IPS-20b (cell line): ENCODE data around the gene SAPCD2.
"Not testable (repeated sequence)": the region's sequence is repeated elsewhere in the genome, so short reads cannot be mapped to it uniquely, and the experiment has no call there.

Source experiments
- H3K27ac ChIP-seq: one replicate; pipeline ENCODE4 v1.5.1; 2013; ENCODE audit warnings: low read length
- H3K27me3 ChIP-seq: 2 replicates; pipeline ENCODE4 v1.6.1; 2013; ENCODE audit warnings: mild to moderate bottlenecking, low read length, inconsistent platforms; ENCODE audit not compliant: insufficient read depth
- H3K36me3 ChIP-seq: 2 replicates; pipeline ENCODE4 v1.6.1; 2013; ENCODE audit warnings: low read depth, mild to moderate bottlenecking, inconsistent platforms, low read length, moderate library complexity; ENCODE audit not compliant: insufficient read depth
- H3K4me1 ChIP-seq: 2 replicates; pipeline ENCODE4 v1.6.1; 2013; ENCODE audit warnings: mild to moderate bottlenecking, control low read depth, inconsistent platforms, low read length, moderate library complexity; ENCODE audit not compliant: insufficient read depth
- H3K4me3 ChIP-seq: 2 replicates; pipeline ENCODE4 v1.5.1; 2013; ENCODE audit warnings: mild to moderate bottlenecking, low read length, inconsistent platforms
- H3K9ac ChIP-seq: 2 replicates; pipeline ENCODE4 v1.6.1; 2013; ENCODE audit warnings: low read depth, mild to moderate bottlenecking, inconsistent platforms, low read length, moderate library complexity
- H3K9me3 ChIP-seq: 2 replicates; pipeline ENCODE4 v1.6.1; 2013; ENCODE audit warnings: mild to moderate bottlenecking, low read depth, low read length, inconsistent platforms; ENCODE audit not compliant: insufficient read depth

Gene SAPCD2

DNA sequence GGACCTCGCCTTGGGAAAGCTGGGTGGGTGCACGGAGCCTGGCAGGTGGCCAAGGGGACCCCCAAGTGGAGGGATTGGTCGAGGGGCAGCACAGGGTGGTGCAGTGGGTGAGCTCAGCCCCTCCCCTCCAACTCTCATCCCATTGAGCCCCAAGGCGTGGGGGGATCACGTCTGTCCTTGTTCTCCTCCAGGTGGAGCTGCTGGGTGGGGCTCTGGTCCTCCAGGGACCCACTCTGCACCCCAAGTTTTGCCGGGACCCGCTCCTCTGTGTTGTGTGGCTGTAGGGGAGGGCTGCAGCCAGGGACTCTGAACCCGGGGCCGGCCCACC is 34.9 kb downstream of the SAPCD2 start:
- H3K9ac ChIP-seq, result no peak overlapping the region
- H3K4me1 ChIP-seq, result no peaks in the 10 kb centered on the region
- no peaks in the 10 kb centered on the region for H3K9me3 ChIP-seq
- H3K27me3 ChIP-seq, result peaks cover 8% of the 10 kb centered on the region; the same call in 1 of the 2 replicates
- H3K4me3 ChIP-seq, result no peak overlapping the region
- no peaks in the 10 kb centered on the region for H3K36me3 ChIP-seq
- no peak overlapping the region for H3K27ac ChIP-seq

DNA sequence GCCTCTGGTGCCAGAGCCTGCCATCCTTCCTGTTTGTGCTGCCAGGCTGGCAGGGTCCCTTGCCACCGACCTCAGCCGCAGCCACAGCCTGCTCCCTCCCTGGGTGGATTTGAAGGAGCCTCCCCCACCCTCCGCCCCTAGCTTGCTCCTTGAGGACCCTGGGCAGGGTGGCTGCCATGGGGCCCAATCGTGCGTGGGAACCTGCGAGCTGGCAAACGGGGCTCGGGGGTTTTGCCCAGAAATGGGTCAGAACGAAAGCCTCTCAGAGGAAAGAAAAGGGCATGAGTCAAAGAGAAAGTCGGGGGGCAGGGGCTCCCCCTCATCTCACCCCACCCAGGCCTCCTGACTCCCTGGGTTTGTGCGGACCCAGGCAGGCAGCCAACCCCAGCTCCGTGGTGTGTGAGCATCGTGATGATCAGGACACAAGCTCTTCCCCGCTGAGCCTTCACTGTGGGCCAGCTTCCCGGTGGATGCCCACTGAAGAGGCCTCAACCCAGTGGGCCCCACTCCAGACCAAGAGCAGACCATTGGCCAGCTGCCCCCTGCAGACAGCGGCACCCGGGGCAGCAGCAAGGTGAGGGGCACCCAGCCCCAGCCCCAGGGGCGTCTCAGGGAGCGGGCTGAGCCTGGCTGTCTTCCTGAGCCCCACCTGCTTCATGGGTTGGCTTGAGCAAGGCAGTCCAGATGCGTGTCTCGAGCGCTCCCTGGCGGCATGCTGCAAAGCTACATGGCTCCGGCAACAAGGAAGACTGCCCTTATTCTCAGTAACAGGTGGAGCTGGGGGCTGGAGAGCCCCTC is 35.4 kb downstream of the SAPCD2 start:
- no peaks in the 10 kb centered on the region for H3K4me1 ChIP-seq
- H3K27me3 ChIP-seq, result peaks cover 8% of the 10 kb centered on the region; the same call in 1 of the 2 replicates
- H3K4me3 ChIP-seq, result no peak overlapping the region
- H3K27ac ChIP-seq, result no peak overlapping the region
- no peaks in the 10 kb centered on the region for H3K36me3 ChIP-seq
- no peaks in the 10 kb centered on the region for H3K9me3 ChIP-seq
- H3K9ac ChIP-seq, result no peak overlapping the region

DNA sequence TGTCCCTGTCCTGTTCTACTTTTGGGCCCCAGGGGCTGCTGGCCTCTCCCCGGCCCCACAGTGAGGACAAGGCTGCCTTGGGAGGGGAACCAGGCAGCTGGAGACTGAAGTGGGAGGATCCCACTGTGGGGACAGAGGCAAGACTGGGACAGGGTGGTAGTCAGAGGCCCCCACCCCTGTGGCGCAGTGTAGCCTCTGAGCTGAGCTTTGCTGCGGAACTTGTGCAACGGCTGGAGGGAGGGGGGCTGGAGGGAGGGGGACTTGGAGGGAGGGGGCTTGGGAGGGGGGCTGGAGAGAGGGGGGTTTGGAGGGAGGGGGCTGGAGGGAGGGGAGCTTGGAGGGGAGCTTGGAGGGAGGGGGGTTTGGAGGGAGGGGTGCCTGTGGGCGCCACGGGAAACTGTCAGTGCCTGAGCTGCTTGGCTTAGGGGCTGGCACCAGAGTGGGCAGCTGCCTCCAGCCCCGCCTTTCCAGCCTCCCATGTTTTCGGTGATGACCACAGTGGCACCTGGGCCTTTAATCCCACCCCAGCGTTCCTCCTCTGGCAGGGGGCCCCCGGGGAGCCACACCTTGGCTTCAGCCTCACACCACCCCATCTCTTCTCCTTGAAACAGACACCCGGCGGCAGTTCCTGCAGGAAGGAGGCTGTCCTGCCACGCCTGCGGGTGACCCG is 36.2 kb downstream of the SAPCD2 start:
- Histone ChIP-seq H3K27me3 (peaks cover 10% of the 10 kb centered on the region), H3K9ac (no peak overlapping the region), H3K36me3 (no peaks in the 10 kb centered on the region), H3K4me3 (no peak overlapping the region), H3K27ac (no peak overlapping the region), H3K9me3 (no peaks in the 10 kb centered on the region), H3K4me1 (no peaks in the 10 kb centered on the region)

DNA sequence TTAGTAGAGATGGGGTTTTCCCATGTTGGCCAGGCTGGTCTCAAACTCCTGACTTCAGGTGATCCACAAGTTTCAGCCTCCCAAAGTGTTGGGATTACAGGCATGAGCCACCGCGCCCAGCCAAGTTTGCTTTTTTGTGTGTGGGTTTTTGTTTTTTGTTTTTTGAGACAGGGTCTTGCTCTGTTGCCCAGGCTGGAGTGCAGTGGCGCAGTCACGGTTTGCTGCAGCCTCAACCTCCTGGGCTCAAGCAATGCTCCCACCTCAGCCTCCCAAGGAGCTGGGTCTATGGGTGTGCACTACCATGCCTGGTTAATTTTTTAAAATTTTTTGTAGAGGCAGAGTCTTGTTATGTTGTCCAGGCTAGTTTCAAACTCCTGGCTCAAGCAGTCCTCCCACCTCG is 36.9 kb downstream of the SAPCD2 start:
- H3K27ac ChIP-seq, H3K9me3 ChIP-seq, H3K4me1 ChIP-seq: not testable (repeated sequence)

DNA sequence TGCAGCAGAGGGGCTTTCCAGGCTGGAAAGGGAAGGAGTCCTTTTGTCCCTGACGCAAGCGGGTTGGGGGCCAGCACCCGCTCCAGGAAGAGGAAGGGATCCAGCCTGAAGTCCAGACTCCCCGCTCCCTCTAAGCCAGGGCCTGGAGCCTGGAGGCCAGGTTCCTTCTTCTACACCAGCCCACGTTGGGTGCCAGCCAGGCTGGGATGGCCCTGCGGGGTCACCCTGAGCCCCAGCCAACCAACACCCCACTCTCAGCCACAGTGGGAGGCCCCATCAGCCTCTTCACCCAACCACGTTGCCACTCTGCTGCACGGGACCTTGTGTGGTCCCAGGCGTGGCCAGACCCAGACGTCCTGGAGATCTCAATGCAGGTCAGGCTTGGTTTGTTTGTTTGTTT is 37.5 kb downstream of the SAPCD2 start:
- Histone ChIP-seq H3K9me3 (no peaks in the 10 kb centered on the region), H3K36me3 (no peaks in the 10 kb centered on the region), H3K9ac (no peak overlapping the region), H3K27me3 (peaks cover 19% of the 10 kb centered on the region), H3K4me1 (no peaks in the 10 kb centered on the region), H3K27ac (no peak overlapping the region), H3K4me3 (no peak overlapping the region)

More for the DNA sequence above, 36.9 kb downstream of the SAPCD2 start:
- H3K27me3 ChIP-seq, result peaks cover 17% of the 10 kb centered on the region
- H3K36me3 ChIP-seq, H3K9ac ChIP-seq, H3K4me3 ChIP-seq: not testable (repeated sequence)

DNA sequence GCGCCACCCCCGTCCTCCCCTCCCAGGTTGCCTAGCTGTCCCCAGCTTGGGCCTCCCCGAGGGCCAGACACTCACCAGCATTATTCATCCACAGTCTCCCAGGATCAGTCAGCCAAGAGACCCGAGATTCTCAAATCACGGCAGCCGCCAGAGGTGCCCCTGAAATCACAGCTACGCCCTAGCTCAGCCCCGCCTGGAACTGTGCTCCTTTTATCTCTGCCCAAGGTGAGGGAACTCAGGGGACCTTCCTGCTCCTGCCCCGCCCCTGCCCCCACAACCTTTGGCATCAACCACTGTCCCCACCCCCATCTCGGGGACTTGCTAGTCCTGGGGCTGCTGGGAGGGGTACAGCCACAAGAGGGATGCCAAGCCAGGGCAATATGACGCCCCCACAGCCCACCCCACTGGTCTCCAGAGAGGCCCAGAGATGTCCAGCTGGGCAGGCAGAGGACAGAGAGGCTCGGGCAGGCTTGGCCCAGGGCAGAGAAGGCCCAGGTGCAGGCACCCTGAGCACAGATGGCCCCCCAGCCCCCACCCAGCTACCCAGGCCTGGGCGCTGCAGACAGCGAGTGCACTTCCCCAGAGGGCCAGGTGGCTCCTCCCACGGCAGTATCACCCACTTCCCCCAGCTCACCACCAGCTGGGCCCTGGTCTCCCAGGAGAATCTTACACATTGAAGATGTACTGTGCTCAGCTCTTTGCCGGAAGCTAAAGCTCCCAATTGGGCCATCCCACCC is 38.3 kb downstream of the SAPCD2 start, which contains the start of gene FUT7:
Gene FUT7, minus strand, starts transcription at position 185 of the 737 bp plus-strand sequence. Its CDS starts 97 bp downstream, at position 88.
- H3K9ac ChIP-seq, result no peak within 1 kb of the TSS
- no peak within 1 kb of the TSS for H3K27ac ChIP-seq
- no peaks in the 10 kb centered on the region for H3K4me1 ChIP-seq

DNA sequence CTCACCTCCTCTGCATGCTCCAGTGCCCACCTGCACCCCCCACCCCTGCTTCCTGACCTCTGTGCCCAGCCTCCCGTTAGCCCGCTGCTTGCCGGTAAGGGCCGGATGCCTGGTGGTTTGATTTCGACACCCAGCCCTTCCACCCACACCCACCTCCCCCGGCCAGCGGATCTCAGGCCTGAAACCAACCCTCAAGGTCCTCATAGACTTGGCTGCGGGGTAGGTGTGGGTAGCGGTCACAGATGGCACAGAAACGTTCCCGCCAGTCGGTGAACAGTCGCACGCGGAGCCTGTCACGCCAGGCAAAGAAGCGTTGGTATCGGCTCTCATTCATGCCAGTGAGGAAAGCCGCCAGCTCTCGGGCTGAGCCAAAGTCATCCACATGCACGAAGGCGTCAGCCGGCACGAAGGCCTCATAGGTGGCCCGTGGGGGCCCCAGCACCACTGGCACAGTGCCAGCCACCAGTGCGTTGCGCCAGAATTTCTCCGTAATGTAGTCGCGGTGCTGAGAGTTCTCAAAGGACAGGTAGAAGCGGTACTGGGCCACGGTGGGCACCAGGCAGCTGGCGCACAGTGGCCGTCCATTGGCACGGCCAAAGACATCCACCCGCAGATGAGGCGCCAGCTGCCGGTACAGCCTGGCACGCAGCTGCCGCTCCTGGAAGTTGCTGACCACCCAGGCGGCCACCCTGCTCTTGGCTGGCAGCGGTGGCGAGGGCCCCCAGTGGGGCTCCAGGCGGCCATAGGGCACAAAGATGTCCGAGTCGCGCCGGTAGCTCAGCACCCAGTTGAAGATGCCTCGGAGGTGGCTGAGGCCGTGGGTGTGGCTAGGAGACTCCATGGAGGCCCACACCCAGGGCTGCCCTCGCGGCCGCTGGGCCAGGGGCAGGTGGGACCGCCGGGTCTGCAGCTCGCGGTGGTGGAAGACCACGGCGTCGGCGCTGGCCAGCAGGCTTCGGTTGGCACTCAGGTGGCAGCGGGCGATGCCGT is 39.5 kb downstream of the SAPCD2 start:
- no peaks in the 10 kb centered on the region for H3K4me1 ChIP-seq
- no peaks in the 10 kb centered on the region for H3K9me3 ChIP-seq
- H3K4me3 ChIP-seq, result no peak overlapping the region
- H3K36me3 ChIP-seq, result no peaks in the 10 kb centered on the region
- H3K9ac ChIP-seq, result no peak overlapping the region
- no peak overlapping the region for H3K27ac ChIP-seq
- H3K27me3 ChIP-seq, result peaks cover 33% of the 10 kb centered on the region

More for the DNA sequence above, 38.3 kb downstream of the SAPCD2 start, which contains the start of gene FUT7:
- Histone ChIP-seq H3K9me3 (no peaks in the 10 kb centered on the region), H3K27me3 (peaks cover 25% of the 10 kb centered on the region), H3K36me3 (no peaks in the 10 kb centered on the region), H3K4me3 (no peak within 1 kb of the TSS)

DNA sequence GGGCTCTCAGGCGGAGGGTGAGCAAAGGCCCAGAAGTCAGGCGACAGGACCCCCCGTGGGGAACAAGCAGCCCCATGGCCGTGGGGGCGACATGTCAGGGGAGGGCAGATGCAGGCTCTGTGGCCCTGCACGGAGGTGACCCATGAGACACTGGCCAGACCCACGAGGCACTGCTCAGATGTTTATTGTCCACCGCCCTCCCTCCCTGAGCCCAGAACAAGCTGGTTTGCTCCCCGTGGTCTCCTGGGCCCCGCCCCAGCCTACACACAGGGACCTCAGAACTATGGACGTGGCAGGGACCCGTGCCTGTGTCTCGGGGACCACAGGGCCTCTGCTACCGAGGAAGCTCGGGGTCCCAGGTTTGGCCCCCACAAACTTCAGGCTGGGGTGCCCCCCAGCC is 40.4 kb downstream of the SAPCD2 start:
- H3K36me3 ChIP-seq, result no peaks in the 10 kb centered on the region
- no peak overlapping the region for H3K27ac ChIP-seq
- no peak overlapping the region for H3K9ac ChIP-seq
- no peaks in the 10 kb centered on the region for H3K4me1 ChIP-seq
- H3K4me3 ChIP-seq, result no peak overlapping the region
- H3K9me3 ChIP-seq, result no peaks in the 10 kb centered on the region
- H3K27me3 ChIP-seq, result peaks cover 32% of the 10 kb centered on the region

DNA sequence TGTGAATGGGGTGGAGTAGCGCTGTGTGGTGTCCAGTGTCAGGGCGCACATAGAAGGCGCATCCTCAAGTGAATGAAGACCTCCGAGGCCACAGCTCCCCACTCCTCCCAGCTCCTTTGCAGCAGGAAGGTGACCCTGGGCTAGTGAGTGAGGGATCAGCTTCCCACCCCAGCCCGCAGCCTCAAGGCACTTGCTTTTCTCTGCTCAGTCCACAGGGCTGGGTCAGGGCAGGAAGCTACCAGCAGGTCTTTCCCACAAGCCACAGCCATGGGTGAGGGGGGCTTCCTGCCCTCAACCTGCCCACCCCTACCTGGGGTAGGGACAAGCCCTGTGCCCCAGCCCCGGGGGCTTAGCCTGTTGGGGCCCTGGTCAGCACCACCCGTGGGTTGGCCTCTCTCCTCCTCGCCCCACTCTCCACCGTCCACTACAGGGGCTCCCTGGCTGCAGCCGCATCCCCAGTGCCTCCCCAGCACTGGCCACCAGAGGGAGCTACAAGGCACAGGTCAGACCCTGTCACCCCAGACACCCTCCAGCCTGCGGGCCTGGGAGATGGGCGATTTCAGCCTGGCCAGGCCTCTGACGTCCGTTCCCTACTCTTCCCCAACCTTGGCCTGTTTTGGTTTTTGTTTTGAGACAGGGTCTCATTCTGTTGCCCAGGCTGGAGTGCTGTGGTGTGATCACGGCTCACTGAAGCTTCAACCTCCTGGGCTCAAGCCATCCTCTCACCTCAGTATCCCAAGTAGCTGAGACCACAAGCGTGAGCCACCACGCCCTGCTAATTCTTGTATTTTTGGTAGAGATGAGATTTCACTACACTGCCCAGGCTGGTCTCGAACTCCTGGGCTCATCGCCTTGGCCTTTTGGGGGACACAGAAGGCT is 41.1 kb downstream of the SAPCD2 start:
- Histone ChIP-seq H3K4me3 (peak overlapping the region; percentile 62; the same call in 1 of the 2 replicates), H3K9ac (no peak overlapping the region)

DNA sequence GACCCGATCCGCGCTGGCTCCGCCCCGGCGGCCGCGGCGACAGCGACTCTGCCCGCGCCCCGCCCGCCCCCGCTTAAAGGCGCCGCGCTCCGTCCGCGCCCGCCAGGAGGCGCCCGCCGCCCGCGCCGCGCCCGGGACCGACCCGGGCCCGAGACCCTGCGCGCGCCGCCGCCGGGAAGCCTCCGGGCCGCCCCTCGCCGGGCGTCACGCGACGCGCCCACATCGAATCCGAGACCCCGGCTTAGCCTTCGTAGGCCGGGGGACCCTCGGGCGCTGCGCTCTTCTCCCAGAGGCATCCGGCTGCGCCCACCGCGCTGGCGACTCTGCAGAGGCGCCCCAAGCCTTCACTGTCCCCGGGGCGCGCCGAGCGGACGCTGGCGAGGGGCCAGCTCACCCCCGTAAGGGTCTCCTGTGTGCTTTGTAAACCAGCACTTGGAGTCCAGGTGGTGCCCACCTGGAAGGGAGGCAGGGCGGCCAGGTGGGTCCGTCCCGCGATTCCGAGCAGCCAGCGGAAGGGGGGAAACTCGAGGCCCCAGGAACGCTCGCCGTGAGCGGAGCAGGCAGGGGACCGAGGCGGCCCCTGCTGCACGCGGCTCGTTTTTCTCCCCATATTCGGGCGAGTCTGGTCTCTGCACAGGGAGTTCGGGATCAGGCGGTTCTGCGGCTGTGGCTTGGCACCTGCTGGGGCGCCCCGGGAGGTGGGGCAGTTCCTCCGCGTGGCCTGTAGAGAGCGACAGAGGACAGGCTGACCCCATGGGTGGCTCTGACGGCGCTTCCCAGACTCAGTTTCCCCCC is 41.9 kb downstream of the SAPCD2 start:
- H3K4me3 ChIP-seq, result peak overlapping the region; percentile 62
- H3K27ac ChIP-seq, result no peak overlapping the region
- H3K27me3 ChIP-seq, result peaks cover 25% of the 10 kb centered on the region
- H3K9me3 ChIP-seq, result no peaks in the 10 kb centered on the region
- H3K4me1 ChIP-seq, result no peaks in the 10 kb centered on the region
- H3K9ac ChIP-seq, result no peak overlapping the region
- H3K36me3 ChIP-seq, result no peaks in the 10 kb centered on the region

More for the DNA sequence above, 41.1 kb downstream of the SAPCD2 start:
- Histone ChIP-seq H3K36me3 (no peaks in the 10 kb centered on the region), H3K27ac (no peak overlapping the region), H3K27me3 (peaks cover 25% of the 10 kb centered on the region), H3K4me1 (no peaks in the 10 kb centered on the region), H3K9me3 (no peaks in the 10 kb centered on the region)
